HUES48 (cell line): ENCODE data around the gene DAP.

Experiments
- H3K27ac ChIP-seq: one replicate; pipeline ENCODE4 v1.7.0; 2013; ENCODE audit warnings: low read depth, low read length, inconsistent platforms
- H3K27me3 ChIP-seq: 2 replicates; pipeline ENCODE4 v1.6.1; 2013; ENCODE audit warnings: mild to moderate bottlenecking, low read length; ENCODE audit not compliant: control insufficient read depth, insufficient read depth
- H3K36me3 ChIP-seq: 2 replicates; pipeline ENCODE4 v1.6.1; 2013; ENCODE audit warnings: low read length; ENCODE audit not compliant: control insufficient read depth, insufficient read depth
- H3K4me1 ChIP-seq: 2 replicates; pipeline ENCODE4 v1.6.1; 2013; ENCODE audit warnings: mild to moderate bottlenecking, low read length; ENCODE audit not compliant: control insufficient read depth, insufficient read depth
- H3K4me3 ChIP-seq: 2 replicates; pipeline ENCODE4 v1.5.1; 2013; ENCODE audit warnings: mild to moderate bottlenecking, low read depth, low read length
- H3K9ac ChIP-seq: 2 replicates; pipeline ENCODE4 v1.6.1; 2013; ENCODE audit warnings: mild to moderate bottlenecking, low read depth, low read length, moderate library complexity
- H3K9me3 ChIP-seq: 2 replicates; pipeline ENCODE4 v1.6.1; 2013; ENCODE audit warnings: low read length; ENCODE audit not compliant: control insufficient read depth, insufficient read depth

DAP gene

DNA sequence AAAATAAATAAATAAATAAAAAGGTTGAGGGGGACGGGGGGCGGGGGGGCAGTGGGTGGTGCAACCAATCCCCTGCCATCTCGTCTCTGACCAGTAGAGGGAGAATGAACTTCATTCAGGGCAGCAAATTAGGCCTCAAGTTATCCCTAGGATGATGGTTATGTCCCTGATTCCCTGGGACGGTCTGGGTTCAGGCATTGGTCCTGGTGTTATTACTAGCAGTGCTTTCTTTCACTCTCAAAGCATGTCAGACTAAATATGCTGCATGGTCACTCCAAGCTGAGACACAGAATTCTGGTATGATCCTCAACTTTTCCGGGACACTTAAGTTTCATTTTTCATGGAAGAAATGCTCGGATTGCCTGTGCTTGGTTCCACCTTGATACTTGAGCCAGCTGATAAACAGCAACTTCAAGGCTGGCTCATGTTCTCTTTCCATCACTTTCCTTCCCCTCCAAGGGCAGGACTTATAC is 59.4 kb downstream of the DAP start:
- H3K4me3 ChIP-seq = no peak overlapping the region
- no peaks in the 10 kb centered on the region for H3K36me3 ChIP-seq
- no peak overlapping the region for H3K9ac ChIP-seq
- no peaks in the 10 kb centered on the region for H3K27me3 ChIP-seq
- peaks cover 26% of the 10 kb centered on the region for H3K4me1 ChIP-seq
- no peaks in the 10 kb centered on the region for H3K9me3 ChIP-seq
- H3K27ac ChIP-seq = no peak overlapping the region

DNA sequence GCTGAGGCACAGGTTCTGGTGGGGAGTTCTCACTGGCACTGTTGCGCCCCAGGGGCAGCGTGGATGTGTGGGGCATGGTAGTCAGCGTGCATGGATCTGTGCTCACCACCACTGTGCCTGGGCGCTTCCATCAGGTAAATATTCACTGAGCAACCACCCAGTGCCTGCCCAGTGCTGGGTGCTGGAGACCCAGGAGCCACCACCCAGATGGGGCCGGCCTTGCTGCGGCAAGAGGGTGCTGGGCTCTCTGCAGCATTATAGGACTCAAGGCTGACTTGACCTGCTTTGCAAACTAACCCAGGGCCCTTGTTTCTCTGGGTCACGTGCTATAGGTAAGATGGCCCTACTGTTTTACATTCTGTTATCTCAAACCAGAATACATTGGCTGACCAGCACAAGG is 60.5 kb downstream of the DAP start:
- H3K4me1 ChIP-seq = peaks cover 25% of the 10 kb centered on the region
- no peak overlapping the region for H3K9ac ChIP-seq
- H3K9me3 ChIP-seq = no peaks in the 10 kb centered on the region
- no peak overlapping the region for H3K4me3 ChIP-seq
- no peaks in the 10 kb centered on the region for H3K36me3 ChIP-seq
- H3K27me3 ChIP-seq = no peaks in the 10 kb centered on the region
- no peak overlapping the region for H3K27ac ChIP-seq

DNA sequence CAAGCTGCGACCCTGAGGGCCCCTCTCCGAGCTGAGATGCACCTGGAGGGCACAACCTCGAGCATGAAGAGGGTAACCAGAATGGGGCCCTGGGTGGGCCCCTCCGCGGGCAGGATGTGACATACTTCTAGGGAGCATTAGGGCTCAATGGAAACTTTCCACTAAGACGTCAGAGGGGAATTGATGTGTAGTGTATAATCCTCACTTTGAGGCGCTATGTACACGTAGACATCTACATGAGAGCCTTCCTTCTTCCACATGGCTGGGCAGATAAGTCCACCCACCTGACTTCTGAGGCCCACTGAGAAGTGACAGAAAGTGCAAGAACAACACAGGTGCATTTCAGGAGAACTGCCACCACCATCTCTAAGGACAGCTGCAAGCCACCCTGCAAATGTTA is 61.0 kb downstream of the DAP start:
- Histone ChIP-seq H3K27ac (no peak overlapping the region), H3K9me3 (no peaks in the 10 kb centered on the region), H3K9ac (no peak overlapping the region), H3K36me3 (no peaks in the 10 kb centered on the region), H3K4me1 (peaks cover 20% of the 10 kb centered on the region), H3K27me3 (no peaks in the 10 kb centered on the region), H3K4me3 (no peak overlapping the region)

DNA sequence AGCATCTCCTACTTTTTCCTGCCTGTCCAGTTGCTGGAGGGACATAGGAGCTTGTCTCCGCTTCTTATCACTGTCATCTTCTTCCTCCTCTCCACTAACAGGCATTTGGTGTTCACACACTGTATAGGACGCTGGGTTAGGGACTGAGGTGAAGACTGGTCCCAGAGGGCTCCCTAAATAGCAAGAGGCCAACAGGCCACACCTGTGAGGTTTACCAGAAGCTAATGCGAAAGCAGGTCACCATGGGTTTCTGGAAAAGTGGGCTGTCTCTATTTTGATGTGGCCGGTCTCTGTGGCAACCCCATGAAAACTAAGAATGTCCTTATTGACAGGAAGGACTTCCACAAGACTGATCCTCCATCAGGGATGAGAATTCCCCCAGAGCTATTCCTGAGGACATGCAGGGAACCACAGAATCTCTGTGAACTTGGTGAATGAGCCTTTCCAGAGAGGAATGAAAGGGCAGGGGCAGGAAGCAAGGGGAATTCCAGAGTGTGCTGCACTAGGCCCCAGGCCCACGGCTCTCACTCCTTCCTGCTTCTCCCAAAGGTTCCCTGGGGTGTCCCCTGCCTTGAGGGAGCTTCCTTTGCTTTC is 61.7 kb downstream of the DAP start:
- Histone ChIP-seq H3K27ac (no peak overlapping the region), H3K27me3 (no peaks in the 10 kb centered on the region), H3K36me3 (no peaks in the 10 kb centered on the region), H3K4me1 (peaks cover 19% of the 10 kb centered on the region), H3K4me3 (no peak overlapping the region), H3K9me3 (no peaks in the 10 kb centered on the region), H3K9ac (no peak overlapping the region)

DNA sequence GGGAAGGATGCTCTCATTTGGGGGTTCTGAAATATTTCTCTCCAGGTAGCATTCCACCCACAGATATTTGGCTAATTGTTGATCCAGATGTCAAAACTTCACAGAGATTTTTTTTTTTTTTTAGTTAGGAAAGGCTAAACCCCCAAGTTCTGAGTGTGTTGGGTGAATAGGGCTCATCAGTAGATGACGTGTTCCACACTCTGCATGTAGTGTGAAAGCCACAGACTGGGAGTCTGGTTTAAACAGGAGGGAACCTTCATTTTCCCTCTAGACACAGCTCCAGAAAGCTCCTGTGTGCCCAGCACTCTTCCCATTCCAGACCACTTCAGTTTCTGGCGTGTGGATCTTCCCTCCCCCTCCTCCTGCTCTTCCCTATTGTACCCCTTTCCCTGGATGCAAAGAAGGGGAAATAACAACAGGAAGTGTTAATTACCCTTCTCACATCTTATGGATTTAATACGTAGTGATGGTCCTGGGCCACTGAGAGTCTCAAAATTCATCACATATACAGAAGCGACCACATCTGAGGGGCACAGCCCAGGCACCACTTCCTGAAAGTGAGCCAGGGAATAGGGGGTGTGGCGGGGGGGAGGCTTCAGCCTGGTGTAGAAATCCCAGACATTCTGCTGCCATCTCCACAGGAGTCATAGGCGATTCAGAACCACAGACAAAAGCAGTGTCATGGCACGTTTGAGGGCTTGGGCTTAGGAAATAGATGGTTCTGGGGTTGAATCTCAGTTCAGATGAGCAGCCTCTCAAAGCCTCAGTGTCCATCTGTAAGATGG is 65.1 kb downstream of the DAP start:
- no peaks in the 10 kb centered on the region for H3K9me3 ChIP-seq
- no peak overlapping the region for H3K4me3 ChIP-seq
- H3K9ac ChIP-seq = no peak overlapping the region
- H3K27ac ChIP-seq = no peak overlapping the region
- H3K4me1 ChIP-seq = peaks cover 16% of the 10 kb centered on the region
- H3K36me3 ChIP-seq = no peaks in the 10 kb centered on the region
- no peaks in the 10 kb centered on the region for H3K27me3 ChIP-seq

DNA sequence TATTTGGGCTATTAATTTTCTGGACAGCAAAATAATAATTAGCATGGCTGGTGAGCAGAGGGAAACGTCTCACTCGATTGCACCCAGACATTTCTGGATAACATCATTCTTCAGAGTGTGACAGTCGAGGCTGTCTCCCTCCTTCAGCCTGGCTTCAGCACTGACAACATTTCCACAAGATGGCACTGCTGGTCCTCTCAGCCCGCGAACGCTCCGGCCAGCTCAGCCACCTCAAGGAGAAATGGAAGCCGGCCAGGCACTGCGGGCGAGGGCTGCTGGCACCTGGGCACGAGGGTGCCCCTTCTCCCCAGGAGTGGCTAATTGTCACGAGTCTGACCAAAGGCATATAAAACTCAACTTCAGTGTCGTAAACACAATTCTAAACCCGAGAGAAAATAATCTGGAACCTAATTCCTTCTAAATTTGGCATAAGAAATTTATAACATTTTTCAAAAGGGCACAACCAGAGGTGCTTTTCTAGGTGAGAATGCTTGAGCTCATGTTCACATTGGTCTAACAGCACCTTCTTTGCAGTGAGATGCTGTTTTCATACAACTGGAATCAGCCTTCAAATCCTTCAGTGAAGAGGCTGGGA is 65.9 kb downstream of the DAP start:
- Histone ChIP-seq H3K36me3 (no peaks in the 10 kb centered on the region), H3K4me1 (peaks cover 12% of the 10 kb centered on the region), H3K27me3 (no peaks in the 10 kb centered on the region), H3K4me3 (no peak overlapping the region), H3K9ac (no peak overlapping the region), H3K27ac (no peak overlapping the region), H3K9me3 (no peaks in the 10 kb centered on the region)

DNA sequence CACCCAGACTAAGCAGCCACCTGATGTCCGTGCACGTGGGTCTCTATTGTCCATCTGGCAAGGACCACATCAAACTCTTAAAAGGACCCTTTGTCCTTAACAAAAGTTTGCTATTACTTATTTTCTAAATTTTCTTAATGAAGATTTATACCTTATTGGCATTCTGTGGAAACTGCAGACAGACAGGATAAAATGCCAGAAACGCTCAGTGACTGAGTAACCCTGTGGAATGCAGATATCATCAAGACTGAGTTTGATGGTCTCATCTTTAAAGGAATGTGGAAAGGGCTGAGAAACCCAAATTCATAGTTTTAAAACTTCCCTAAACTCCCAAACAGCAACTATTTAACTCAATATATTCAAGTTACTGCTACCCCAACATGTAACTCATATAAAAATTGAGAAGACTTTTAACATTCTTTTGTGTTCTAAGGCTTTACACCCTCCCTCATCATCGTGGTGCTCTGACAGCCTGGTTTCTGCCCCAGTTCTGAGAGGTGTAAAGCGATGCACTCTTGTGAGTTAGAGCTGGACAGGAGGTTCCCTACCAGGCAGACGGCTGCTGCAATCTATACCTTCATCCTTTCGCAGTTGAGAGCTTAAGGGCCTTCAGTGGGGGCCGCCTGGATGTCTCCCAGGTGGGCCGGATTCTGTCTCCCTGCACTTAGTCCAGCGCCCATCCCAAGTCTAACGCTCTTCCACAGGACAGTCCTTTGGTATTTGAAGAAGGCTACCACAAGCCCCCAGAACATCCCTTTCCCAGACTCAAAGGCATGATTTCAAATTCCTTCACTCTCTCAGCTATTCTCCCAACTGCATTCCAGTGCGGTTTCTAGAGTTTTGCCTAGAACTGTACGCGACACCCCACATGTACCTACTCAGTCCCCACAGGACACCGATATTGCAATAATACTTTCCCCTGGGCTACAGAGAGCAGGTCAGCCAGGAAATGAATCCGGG is 68.9 kb downstream of the DAP start:
- Histone ChIP-seq H3K9me3 (no peaks in the 10 kb centered on the region; the same call in 1 of the 2 replicates), H3K4me3 (no peak overlapping the region), H3K27me3 (no peaks in the 10 kb centered on the region), H3K27ac (no peak overlapping the region), H3K4me1 (peaks cover 14% of the 10 kb centered on the region), H3K9ac (no peak overlapping the region), H3K36me3 (no peaks in the 10 kb centered on the region)

DNA sequence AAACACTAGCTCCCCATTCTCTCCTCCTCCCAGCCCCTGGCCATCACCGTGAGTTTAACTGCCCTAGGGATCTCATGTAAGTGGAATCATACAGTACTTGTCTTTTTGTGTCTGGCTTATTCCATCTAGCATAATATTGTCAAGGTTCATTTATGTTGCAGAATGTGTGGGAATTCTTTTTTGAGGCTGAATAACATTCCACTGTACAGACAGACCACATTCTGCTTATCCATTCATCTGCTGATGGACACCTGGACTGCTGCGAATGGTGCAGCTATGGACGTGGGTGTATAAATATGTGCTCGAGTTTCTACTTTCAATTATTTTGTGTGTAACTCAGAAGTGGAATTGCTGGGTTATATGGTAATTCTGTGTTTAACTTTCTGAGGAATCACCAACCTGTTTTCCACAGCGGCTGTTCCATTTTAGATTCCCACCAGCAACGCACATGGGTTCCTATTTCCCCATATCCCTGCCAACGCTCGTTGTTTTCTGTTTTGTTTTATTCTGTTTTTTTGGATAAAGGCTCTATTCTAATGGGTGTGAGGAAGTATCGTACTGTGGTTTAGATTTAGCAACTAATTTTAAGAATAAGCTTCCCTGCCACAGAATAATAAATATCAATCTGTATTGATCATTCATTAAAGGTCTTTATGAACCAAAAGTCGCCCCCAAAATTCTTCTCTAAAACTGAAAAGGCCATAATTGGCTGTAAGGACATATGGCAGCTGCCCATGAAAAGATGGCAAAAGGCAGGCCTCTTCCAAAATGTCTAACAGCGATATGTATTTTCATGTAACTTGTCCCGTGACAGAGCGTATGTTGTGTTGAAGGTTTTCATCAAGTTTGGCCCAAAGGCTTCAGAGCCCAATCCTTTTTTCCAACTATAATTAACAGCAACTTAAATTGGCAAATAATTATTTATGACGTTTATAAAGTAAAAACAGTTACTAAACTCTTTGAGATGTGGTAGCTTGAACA is 70.3 kb downstream of the DAP start:
- no peaks in the 10 kb centered on the region; the same call in 1 of the 2 replicates for H3K9me3 ChIP-seq
- no peak overlapping the region for H3K27ac ChIP-seq
- no peaks in the 10 kb centered on the region for H3K36me3 ChIP-seq
- peaks cover 12% of the 10 kb centered on the region for H3K4me1 ChIP-seq
- H3K9ac ChIP-seq = no peak overlapping the region
- no peak overlapping the region for H3K4me3 ChIP-seq
- no peaks in the 10 kb centered on the region for H3K27me3 ChIP-seq

DNA sequence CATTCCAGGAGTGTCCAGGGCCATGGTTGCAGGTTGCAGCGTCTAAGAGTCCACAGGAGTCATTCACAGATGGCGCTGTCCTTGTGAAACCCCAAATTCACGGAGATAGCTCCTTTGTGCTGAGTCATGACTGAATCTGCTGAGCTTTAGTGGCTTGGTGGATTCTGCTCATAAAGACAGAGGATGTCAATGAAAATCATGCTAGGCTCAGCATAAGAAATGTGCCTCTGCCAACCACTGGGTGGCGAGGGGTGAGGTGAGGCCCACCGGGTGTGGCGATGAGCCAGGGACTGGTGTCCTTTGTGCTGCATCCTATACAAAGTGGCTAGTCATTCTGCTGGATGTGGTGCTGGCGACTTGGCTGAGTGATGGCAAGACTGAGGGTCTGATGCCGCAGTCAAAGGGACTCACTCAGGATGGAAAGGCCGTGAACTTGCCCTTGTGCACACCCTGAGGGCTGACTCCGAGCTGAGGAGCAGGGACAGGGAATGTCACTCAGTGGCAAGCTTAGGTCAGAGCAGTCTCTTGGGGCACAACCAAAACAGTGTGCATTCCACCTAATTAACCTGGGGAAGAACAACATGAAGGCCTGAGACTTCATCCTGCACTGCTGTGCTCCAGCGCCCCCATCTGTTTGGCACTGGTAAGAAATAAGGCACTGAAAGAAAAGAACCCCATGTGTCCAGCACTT is 71.5 kb downstream of the DAP start:
- Histone ChIP-seq H3K27ac (no peak overlapping the region), H3K4me3 (no peak overlapping the region), H3K27me3 (no peaks in the 10 kb centered on the region), H3K9me3 (no peaks in the 10 kb centered on the region; the same call in 1 of the 2 replicates), H3K36me3 (no peaks in the 10 kb centered on the region), H3K4me1 (peaks cover 24% of the 10 kb centered on the region), H3K9ac (no peak overlapping the region)
